Keratinocyte (primary cell): ENCODE data around the gene SRP68. TPM values are rescaled to one million over a fixed set of nuclear protein-coding genes. Genes with fewer than 3 reads are reported as not detected.

Experiments
- DNase-seq: peaks from one replicate; pipeline ENCODE4 v3.0.0-alpha.2; 2011; ENCODE audit warnings: low read depth, missing footprints, low spot score
- FAIRE-seq: peaks from 2 replicates; lab custom pipeline; 2011; peaks lifted over from hg19 to GRCh38; lab: Jason Lieb, UNC
- H2AFZ ChIP-seq: 2 replicates; pipeline ENCODE4 v1.6.0; 2012; ENCODE audit warnings: low read length, control low read depth, inconsistent platforms; ENCODE audit not compliant: control insufficient read depth
- H3K27ac ChIP-seq: 2 replicates; pipeline ENCODE4 v1.5.1; 2011; ENCODE audit warnings: low read length; ENCODE audit not compliant: control insufficient read depth, insufficient read depth
- H3K27me3 ChIP-seq: 3 replicates; pipeline ENCODE4 v1.6.0; 2011; ENCODE audit warnings: low read length; ENCODE audit not compliant: control insufficient read depth, insufficient read depth; ENCODE audit errors: extremely low read depth
- H3K36me3 ChIP-seq, 2 experiments: 2 replicates in 1 of 2; 3 replicates in 1 of 2; pipeline ENCODE4 v1.5.1; 2011; ENCODE audit warnings: low read length in 2 of 2, mild to moderate bottlenecking in 1 of 2; ENCODE audit not compliant: control insufficient read depth in 2 of 2, insufficient read depth in 2 of 2; ENCODE audit errors: extremely low read depth in 1 of 2
- H3K4me1 ChIP-seq: 3 replicates; pipeline ENCODE4 v1.5.1; 2011; ENCODE audit warnings: low read length; ENCODE audit not compliant: control insufficient read depth, insufficient read depth; ENCODE audit errors: extremely low read depth
- H3K4me2 ChIP-seq: 3 replicates; pipeline ENCODE4 v1.6.0; 2011; ENCODE audit warnings: low read depth, low read length; ENCODE audit not compliant: control insufficient read depth, insufficient read depth; ENCODE audit errors: extremely low read depth
- H3K4me3 ChIP-seq, 3 experiments: fragments of 200-600 bp in 1 of 3; sonication (generic) in 1 of 3; 2 replicates in 2 of 3; 3 replicates in 1 of 3; pipeline ENCODE4 v1.5.1; 2011 to 2016; ENCODE audit warnings: low read length in 3 of 3, mild to moderate bottlenecking in 3 of 3, control low read depth in 2 of 3, inconsistent platforms in 1 of 3, low read depth in 1 of 3, mixed read lengths in 1 of 3, mixed run types in 1 of 3, moderate library complexity in 1 of 3; ENCODE audit not compliant: control insufficient read depth in 2 of 3, insufficient read depth in 2 of 3; ENCODE audit errors: extremely low read depth in 1 of 3
- H3K79me2 ChIP-seq: 2 replicates; pipeline ENCODE4 v1.6.0; 2012; ENCODE audit warnings: low read length; ENCODE audit not compliant: control insufficient read depth, insufficient read depth
- H3K9ac ChIP-seq: 3 replicates; pipeline ENCODE4 v1.6.0; 2011; ENCODE audit warnings: low read length; ENCODE audit not compliant: control insufficient read depth, insufficient read depth; ENCODE audit errors: extremely low read depth
- H3K9me1 ChIP-seq: 3 replicates; pipeline ENCODE4 v1.6.0; 2011; ENCODE audit warnings: low read length; ENCODE audit not compliant: control insufficient read depth, insufficient read depth; ENCODE audit errors: extremely low read depth
- H3K9me3 ChIP-seq: 2 replicates; pipeline ENCODE4 v1.5.1; 2012; ENCODE audit warnings: low read depth, low read length; ENCODE audit not compliant: control insufficient read depth
- H4K20me1 ChIP-seq: 3 replicates; pipeline ENCODE4 v1.6.0; 2011; ENCODE audit warnings: low read length; ENCODE audit not compliant: control insufficient read depth, insufficient read depth; ENCODE audit errors: extremely low read depth
- EZH2 ChIP-seq: IDR thresholded peaks from one replicate; pipeline ENCODE4 v1.6.1; 2012; ENCODE audit warnings: inconsistent platforms, mild to moderate bottlenecking, low read length, moderate library complexity
- dilution Hi-C: fragments of 300-500 bp; cut with MboI; formaldehyde crosslinking; loops from one replicate; pipeline ENCODE4 v1.7.0; 2020; ENCODE audit warnings: low sequenced_read_pairs; ENCODE audit not compliant: extremely low pct_ligation_motif_present
- polyA plus RNA-seq, 5 experiments: library from polyadenylated mRNA; depleted of rRNA in 3 of 5; stranded (reverse) in 3 of 5; stranded (forward) in 1 of 5; unstranded in 1 of 5; fragments of >200 nt; gene quantifications; 1 replicate in 1 of 5; 2 replicates in 3 of 5; 3 replicates in 1 of 5; pipeline versions ENCODE4 v1.2.1 to v1.2.3, GENCODE V29; 2011 to 2012; ENCODE audit warnings: missing spikeins in 2 of 5, low read depth in 1 of 5, low replicate concordance in 1 of 5
- TF ChIP-seq, protein P1 (sequence below), 3 experiments: IDR thresholded peaks in 1 of 3; conservative IDR thresholded peaks in 1 of 3; optimal IDR thresholded peaks in 1 of 3; 2 replicates in 2 of 3; 3 replicates in 1 of 3; pipeline versions ENCODE3 to v1.5.1; 2011; ENCODE audit warnings: low read length in 3 of 3, mild to moderate bottlenecking in 3 of 3, moderate library complexity in 2 of 3, control low read depth in 1 of 3, inconsistent platforms in 1 of 3; ENCODE audit not compliant: insufficient read depth in 2 of 3; ENCODE audit errors: extremely low read depth in 1 of 3

SRP68 gene
- polyA plus RNA-seq, 1 donor (not counting 4 experiments of a cell fraction or from before 2014, with no cell fraction given) = 81.3 TPM

DNA sequence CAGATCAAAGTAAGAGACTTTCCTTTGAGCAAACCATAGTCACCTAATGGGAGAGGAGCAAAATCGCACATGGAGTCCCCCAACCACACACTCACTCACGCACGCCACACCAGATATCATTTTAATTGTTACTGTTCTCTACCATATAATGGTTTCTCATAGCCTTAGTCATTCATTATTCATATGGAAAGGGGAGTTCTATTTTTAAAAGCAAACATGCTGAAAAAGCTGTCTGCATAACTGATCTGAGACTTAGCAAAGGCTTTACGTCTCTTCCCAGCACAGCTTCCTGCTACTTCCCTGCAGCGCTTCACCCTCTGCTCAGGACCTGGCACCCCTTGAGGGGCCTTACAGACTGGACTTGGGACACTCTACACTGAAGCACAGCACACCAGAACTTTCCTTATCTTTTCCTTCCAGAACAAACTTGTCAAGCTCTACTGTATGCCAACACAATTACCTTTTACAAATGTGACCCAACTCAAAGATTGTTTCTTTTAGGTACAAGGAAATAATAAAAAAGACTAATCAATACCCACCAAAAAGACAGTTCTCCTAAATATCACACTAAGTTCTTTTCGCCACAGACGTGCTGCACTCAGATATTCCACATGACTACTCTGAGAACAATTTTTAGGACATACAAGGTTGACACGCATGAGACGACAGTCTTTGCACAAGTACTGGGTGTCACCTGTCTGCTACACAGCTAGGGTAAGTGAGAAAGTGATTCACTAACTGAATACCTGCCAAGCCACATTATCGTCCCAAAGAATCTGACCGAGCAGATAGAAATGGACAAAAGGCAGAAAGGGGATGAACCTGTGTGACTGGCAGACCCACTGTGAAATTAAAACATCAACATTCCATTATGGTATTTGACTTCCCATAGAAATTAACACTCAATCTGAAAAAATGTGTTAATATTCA lies 21.5 kb downstream of the SRP68 start:
- no peaks in the 10 kb centered on the region for H3K27me3 ChIP-seq
- no peak overlapping the region for H3K27ac ChIP-seq
- H3K4me1 ChIP-seq = peaks cover 27% of the 10 kb centered on the region
- no peaks in the 10 kb centered on the region for H3K9me3 ChIP-seq
- FAIRE-seq = no peak
- peaks cover 7% of the 10 kb centered on the region for H3K79me2 ChIP-seq
- H3K4me3 ChIP-seq = no peak overlapping the region
- peaks cover 3% of the 10 kb centered on the region for H3K9me1 ChIP-seq
- H3K36me3 ChIP-seq = peaks cover 20 to 50% of the 10 kb centered on the region in 2 experiments
- TF ChIP-seq EZH2 = no peak
- TF ChIP-seq, protein P1, sequence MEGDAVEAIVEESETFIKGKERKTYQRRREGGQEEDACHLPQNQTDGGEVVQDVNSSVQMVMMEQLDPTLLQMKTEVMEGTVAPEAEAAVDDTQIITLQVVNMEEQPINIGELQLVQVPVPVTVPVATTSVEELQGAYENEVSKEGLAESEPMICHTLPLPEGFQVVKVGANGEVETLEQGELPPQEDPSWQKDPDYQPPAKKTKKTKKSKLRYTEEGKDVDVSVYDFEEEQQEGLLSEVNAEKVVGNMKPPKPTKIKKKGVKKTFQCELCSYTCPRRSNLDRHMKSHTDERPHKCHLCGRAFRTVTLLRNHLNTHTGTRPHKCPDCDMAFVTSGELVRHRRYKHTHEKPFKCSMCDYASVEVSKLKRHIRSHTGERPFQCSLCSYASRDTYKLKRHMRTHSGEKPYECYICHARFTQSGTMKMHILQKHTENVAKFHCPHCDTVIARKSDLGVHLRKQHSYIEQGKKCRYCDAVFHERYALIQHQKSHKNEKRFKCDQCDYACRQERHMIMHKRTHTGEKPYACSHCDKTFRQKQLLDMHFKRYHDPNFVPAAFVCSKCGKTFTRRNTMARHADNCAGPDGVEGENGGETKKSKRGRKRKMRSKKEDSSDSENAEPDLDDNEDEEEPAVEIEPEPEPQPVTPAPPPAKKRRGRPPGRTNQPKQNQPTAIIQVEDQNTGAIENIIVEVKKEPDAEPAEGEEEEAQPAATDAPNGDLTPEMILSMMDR (optimal IDR thresholded peaks at IDR 0.05 in 1 of 3, IDR thresholded peaks at IDR 0.05 in 1 of 3, conservative IDR thresholded peaks at IDR 0.05 in 1 of 3; ENCODE audit: extremely low read depth in 1 of 3, insufficient read depth in 2 of 3, low read length in 3 of 3) = no peak
- dilution Hi-C loops = no loop called here
- no peaks in the 10 kb centered on the region for H4K20me1 ChIP-seq
- DNase-seq = no peak
- H3K4me2 ChIP-seq = no peak overlapping the region
- no peak overlapping the region for H2AFZ ChIP-seq
- no peak overlapping the region for H3K9ac ChIP-seq

DNA sequence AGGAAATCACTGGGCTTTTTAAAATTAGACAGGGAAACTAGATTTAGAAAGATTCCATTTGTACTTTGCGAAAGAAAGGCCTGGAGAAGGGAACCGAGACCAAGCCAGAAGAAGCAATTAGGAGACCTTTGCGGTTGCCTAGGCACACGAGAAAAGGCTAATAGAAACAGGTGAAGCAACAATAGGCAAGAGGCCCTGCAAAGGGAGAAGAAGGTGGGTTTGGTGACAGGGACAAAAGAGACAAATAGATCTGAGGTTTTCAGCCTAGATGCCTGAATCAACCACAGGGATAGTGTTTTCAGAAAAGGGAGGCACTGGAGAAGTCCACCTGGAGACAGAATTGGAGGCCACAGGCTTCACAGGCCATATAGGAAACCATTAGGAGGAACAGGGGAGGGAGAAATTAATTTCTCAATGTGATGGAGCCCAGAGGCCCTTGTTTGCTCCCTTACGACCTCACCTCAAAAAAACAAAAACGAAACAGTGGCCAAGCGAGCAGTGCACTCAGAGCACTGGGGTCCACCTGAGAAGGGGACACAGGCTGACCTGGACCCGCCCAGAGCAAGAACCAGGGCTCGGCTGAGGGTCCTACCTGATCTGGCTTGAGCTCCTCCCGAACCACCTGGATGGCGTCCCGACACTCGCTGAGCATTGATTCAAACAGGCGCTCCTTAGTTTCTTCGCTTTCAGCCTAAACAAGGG lies 22.3 kb downstream of the SRP68 start:
- TF ChIP-seq EZH2 = no peak
- TF ChIP-seq, protein P1 (optimal IDR thresholded peaks at IDR 0.05 in 1 of 3, IDR thresholded peaks at IDR 0.05 in 1 of 3, conservative IDR thresholded peaks at IDR 0.05 in 1 of 3; ENCODE audit: extremely low read depth in 1 of 3, insufficient read depth in 2 of 3, low read length in 3 of 3) = no peak
- H3K9me3 ChIP-seq = no peaks in the 10 kb centered on the region
- H3K9me1 ChIP-seq = peaks cover 3% of the 10 kb centered on the region
- H3K79me2 ChIP-seq = peaks cover 7% of the 10 kb centered on the region
- no peaks in the 10 kb centered on the region for H3K27me3 ChIP-seq
- peaks cover 25 to 55% of the 10 kb centered on the region in 2 experiments for H3K36me3 ChIP-seq
- no peak overlapping the region for H3K4me3 ChIP-seq
- FAIRE-seq = no peak
- no peak for DNase-seq
- no peak overlapping the region for H3K9ac ChIP-seq
- peaks cover 27% of the 10 kb centered on the region for H3K4me1 ChIP-seq
- dilution Hi-C loops = no loop called here
- H3K27ac ChIP-seq = no peak overlapping the region
- no peak overlapping the region for H2AFZ ChIP-seq
- no peak overlapping the region for H3K4me2 ChIP-seq
- H4K20me1 ChIP-seq = no peaks in the 10 kb centered on the region
